BJ (cell line): ENCODE results near the gene SMYD3. TPM values are rescaled to one million over a fixed set of nuclear protein-coding genes. Genes with fewer than 3 reads are reported as not detected.

Source experiments
- CTCF ChIA-PET: fragments of 350-600 bp; formaldehyde crosslinking; extraction: SDS; loops from one replicate; lab custom pipeline; 2021; ENCODE audit warnings: antibody characterized with exemption, inconsistent platforms; lab: Yijun Ruan, JAX
- POLR2A ChIA-PET: fragments of 300-600 bp; sonication (Branson Sonifier 250); formaldehyde crosslinking; extraction: SDS; loops from one replicate; lab custom pipeline; 2021; ENCODE audit warnings: antibody characterized with exemption; lab: Charles Lee
- DNase-seq: peaks from one replicate; pipeline ENCODE4 v3.0.0-alpha.2; 2011; ENCODE audit warnings: low read depth
- H3K27me3 ChIP-seq: 2 replicates; pipeline ENCODE4 v1.6.0; 2011; ENCODE audit warnings: low read length; ENCODE audit not compliant: control insufficient read depth, insufficient read depth
- H3K36me3 ChIP-seq: 2 replicates; pipeline ENCODE4 v1.5.1; 2011; ENCODE audit warnings: low read length; ENCODE audit not compliant: control insufficient read depth, insufficient read depth
- H3K4me3 ChIP-seq: 2 replicates; pipeline ENCODE4 v1.5.1; 2011; ENCODE audit warnings: low read depth, mild to moderate bottlenecking, control low read depth, low read length
- polyA plus RNA-seq: library from polyadenylated mRNA; depleted of rRNA; stranded (reverse); fragments of >200 nt; gene quantifications from 2 replicates; pipeline ENCODE4 v1.2.3, GENCODE V29; 2011
- TF ChIP-seq, protein P1 (sequence below): IDR thresholded peaks from 2 replicates; pipeline ENCODE4 v1.5.1; 2011; ENCODE audit warnings: low read depth, mild to moderate bottlenecking, control low read depth, inconsistent platforms, low read length, moderate library complexity; ENCODE audit not compliant: insufficient read depth

SMYD3 gene
- polyA plus RNA-seq, 1 experiment: 26.1 TPM

DNA sequence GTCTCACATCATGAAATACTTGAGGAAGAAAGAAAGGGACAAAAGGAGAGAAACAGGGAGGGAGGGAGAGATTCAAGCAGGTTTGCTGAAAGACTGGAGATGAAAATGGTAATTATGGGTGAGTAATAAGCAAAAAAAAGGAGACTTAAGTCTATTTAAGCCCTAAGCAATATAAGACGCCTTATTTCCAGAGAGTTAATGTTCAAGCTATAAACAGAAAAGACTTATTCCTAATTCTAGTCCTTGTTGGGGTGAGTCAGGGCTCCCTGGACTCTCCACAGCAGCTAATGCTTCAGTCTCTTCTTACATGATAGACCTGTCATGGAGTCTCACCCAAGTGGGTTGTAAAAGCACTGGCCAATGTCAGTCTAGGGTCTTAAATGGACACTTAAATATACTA lies 619.2 kb downstream of the SMYD3 start:
- H3K4me3 ChIP-seq: no peak overlapping the region
- no peaks in the 10 kb centered on the region for H3K27me3 ChIP-seq
- ChIA-PET POLR2A (no interaction called here), CTCF (no interaction called here)
- TF ChIP-seq, protein P1, sequence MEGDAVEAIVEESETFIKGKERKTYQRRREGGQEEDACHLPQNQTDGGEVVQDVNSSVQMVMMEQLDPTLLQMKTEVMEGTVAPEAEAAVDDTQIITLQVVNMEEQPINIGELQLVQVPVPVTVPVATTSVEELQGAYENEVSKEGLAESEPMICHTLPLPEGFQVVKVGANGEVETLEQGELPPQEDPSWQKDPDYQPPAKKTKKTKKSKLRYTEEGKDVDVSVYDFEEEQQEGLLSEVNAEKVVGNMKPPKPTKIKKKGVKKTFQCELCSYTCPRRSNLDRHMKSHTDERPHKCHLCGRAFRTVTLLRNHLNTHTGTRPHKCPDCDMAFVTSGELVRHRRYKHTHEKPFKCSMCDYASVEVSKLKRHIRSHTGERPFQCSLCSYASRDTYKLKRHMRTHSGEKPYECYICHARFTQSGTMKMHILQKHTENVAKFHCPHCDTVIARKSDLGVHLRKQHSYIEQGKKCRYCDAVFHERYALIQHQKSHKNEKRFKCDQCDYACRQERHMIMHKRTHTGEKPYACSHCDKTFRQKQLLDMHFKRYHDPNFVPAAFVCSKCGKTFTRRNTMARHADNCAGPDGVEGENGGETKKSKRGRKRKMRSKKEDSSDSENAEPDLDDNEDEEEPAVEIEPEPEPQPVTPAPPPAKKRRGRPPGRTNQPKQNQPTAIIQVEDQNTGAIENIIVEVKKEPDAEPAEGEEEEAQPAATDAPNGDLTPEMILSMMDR: no peak
- DNase-seq: no peak
- H3K36me3 ChIP-seq: no peaks in the 10 kb centered on the region

DNA sequence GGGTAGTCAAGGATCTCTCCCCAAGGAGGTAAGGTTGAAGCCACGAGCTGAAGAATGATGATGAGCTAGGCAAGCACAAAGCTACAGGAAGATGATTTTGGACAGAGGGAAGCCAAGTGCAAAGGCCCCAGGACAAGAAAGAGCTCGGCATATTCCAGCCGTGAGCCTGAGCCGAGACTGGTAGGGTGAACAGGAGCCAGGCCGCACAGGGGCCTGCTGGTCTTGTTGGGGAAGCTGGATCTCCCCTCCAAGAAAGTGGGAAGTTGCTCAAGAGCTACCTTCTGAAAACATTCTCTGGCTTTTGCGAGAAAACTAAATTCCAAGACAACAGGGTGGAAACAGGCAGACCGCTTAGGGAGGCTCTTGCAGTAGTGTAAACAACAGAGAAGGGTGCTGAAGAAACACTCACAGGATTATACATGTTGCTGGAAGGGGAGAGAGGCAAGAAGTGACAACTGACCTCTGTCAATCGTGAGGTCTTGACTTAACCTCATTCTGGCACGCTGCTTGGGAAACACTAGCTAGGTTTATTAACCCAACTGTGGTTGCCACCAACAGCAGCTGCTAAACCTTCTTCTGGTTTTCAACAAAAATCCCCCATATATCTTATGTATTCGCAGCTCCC lies 625.2 kb downstream of the SMYD3 start:
- TF ChIP-seq, protein P1: no peak
- ChIA-PET CTCF (interaction anchor here (0.8 to 1.4 kb wide), 3 partner anchors 9 to 57 kb away, joined by 3 to 4 read pairs (median 3); no protein-coding TSS in a partner anchor), POLR2A (no interaction called here)
- Histone ChIP-seq H3K27me3 (no peaks in the 10 kb centered on the region), H3K4me3 (no peak overlapping the region), H3K36me3 (no peaks in the 10 kb centered on the region)
- DNase-seq: no peak

DNA sequence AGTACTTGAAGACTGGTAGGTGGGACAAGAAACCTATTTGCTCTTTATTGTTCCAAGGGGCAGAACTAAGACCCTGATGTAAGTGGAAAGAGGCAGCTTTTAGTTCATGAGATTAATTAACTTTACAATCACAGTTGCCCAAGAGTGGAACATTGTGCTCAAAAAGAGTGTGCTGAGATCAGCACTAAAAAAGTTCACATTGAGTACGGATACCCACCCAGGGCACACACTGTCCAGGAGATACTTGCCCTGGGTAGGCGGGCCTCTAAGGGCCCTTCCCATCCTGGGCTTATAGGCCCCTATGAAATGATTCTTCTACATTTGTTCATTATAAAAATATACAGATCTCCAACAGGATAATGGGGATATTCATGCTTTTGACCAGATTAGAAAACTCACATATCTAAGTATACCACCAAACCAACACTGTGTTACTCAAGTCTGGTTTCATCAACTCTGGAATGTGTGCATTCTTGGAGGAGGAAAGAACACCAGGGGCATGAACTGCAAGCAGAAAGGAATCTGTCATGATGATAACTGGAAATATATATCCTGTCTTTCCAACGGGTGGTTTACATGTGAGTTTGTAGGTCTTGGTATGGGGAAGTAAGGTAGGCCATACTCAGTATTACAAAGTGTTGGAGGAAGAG lies 626.2 kb downstream of the SMYD3 start:
- peak; percentile 63 for DNase-seq
- H3K27me3 ChIP-seq: no peaks in the 10 kb centered on the region
- CTCF ChIA-PET: no interaction called here
- TF ChIP-seq, protein P1: no peak
- no peaks in the 10 kb centered on the region for H3K36me3 ChIP-seq
- POLR2A ChIA-PET: no interaction called here
- H3K4me3 ChIP-seq: no peak overlapping the region

DNA sequence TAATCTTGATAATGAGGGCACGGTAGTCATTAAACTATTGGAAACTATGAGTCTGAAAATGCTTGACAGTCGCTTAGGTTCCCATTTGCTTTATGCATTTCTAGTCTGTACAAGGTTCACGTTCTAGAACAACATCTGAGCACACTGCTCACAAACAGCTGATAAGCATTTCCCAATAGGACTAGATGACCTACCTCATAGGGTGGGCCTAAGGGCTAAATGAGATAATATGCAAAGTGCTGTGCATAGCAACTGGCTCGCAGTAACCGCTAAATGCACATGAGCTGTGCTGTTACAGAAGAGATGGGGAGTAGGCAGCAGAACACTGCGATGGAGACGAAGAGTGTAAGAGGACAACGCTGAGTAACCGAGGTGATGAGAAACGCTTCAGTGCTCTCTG lies 628.0 kb downstream of the SMYD3 start:
- POLR2A ChIA-PET: interaction anchor here (0.6 kb wide), 1 partner anchor 88 kb away, joined by 5 read pairs; no protein-coding TSS in a partner anchor
- CTCF ChIA-PET: no interaction called here
- Histone ChIP-seq H3K27me3 (no peaks in the 10 kb centered on the region), H3K4me3 (no peak overlapping the region), H3K36me3 (no peaks in the 10 kb centered on the region)
- DNase-seq: no peak
- TF ChIP-seq, protein P1: no peak

DNA sequence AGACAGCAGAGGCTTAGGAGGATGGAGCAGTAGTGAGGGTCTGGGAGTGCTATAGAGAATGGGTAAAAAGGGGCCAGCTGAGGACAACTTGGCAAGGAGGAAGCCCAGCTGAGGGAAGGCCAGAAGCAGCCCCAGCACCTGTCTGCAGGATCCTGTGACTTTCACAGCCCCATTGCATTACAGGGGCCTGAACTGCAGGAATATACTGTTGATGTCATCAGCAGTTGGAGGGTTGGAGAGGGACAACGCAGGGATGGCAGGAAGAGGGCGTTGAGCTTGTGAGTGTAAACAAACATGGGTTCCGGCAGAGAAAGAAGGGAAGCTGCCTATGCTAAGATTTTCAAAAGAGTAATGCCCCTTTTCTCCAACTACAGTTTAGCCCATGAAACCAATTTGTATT lies 628.5 kb downstream of the SMYD3 start:
- TF ChIP-seq, protein P1: no peak
- Histone ChIP-seq H3K4me3 (no peak overlapping the region), H3K36me3 (no peaks in the 10 kb centered on the region), H3K27me3 (no peaks in the 10 kb centered on the region)
- POLR2A ChIA-PET: no interaction called here
- CTCF ChIA-PET: no interaction called here
- DNase-seq: no peak
